ENCODE data around the gene LRP1B. TPM values are rescaled to one million over a fixed set of nuclear protein-coding genes. Genes with fewer than 3 reads are reported as not detected.

Gene LRP1B
- total and polyA plus RNA-seq, 2 of the 8 experiments (the other 6 are each of a cell fraction or from before 2014, with no cell fraction given) = 0.03 TPM; not detected in 1

- no peak for TF ChIP-seq EZH2 (IDR thresholded peaks at IDR 0.05; ENCODE audit: low read depth, low read length, severe bottlenecking)
- TF ChIP-seq SIN3A (conservative IDR thresholded peaks at IDR 0.05 in 1 of 2, IDR thresholded peaks at IDR 0.05 in 1 of 2; ENCODE audit: low read depth in 1 of 2, low read length in 2 of 2) = no peak
- TF ChIP-seq RAD21 (IDR thresholded peaks at IDR 0.05 in 1 of 2, conservative IDR thresholded peaks at IDR 0.05 in 1 of 2; ENCODE audit: low read depth in 2 of 2, low read length in 2 of 2) = no peak
- TF ChIP-seq BACH1 (IDR thresholded peaks at IDR 0.05; ENCODE audit: low read length) = no peak
- TF ChIP-seq KDM1A (IDR thresholded peaks at IDR 0.05; ENCODE audit: borderline replicate concordance, low read length) = no peak
- no peak for TF ChIP-seq SUZ12 (IDR thresholded peaks at IDR 0.05; ENCODE audit: low read length)
Measured at GRCh38 chr2:140577453-140577852, 1553.4 kb downstream of the LRP1B start (continued).

Measured in H1 (cell line).